GM18951 (cell line): Measurements from ENCODE around the gene TTC39C.

Source experiments
- POLR2A ChIP-seq: IDR thresholded peaks from 4 replicates; pipeline ENCODE4 v1.6.1; 2011; ENCODE audit warnings: mild to moderate bottlenecking; ENCODE audit not compliant: insufficient read length, insufficient read depth; ENCODE audit errors: extremely low read depth
- in situ Hi-C: fragments of 300-500 bp; cut with MboI; formaldehyde crosslinking; loops from one replicate; pipeline ENCODE4 v1.12.0; 2022; ENCODE audit warnings: low sequenced_read_pairs, mixed read lengths, inconsistent platforms; ENCODE audit not compliant: unreplicated experiment

The TTC39C gene

DNA sequence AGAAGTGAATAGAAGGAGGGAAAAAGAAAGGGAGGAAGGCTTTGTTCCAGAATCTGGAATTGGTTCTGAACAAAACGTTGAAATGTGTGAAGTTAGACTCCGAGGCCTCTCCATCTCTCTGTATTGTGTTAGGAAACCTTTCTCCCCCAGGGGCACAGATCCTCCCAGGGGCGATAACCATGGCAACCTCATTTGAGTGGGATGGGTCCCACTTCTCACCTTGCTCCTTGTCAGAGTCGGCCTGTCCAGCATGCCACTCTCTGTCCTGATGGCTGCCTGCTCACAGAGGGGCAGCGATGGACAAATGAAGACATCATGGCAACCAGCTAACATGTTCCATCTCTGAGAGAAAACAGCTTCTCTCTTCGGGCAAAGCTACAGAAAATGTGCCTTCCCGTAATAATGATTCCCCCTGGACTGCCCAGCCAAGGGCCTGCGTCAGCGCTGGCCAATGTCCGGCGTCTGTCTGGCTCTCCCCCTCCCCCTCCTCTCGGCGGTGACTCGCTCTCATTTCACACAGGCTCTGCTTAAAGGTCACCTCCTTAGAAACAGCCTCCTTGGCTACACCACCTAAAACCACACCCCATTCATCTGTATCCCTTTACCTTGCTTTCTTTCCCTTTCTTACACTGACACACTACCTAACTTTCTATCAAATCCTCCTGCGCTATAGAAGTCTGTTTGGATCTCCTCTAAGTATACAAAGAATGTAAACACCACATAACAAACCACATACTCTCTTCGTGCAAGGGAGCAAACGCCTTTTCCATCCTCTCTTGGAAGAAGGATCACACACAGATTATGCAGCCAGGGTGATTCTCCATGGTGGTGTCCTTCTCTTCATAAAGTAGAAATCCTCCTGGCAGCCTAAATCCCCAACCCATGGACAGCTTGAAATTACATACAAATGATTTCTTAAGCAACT, 32.1 kb upstream of the TTC39C start:
- TF ChIP-seq POLR2A, result no peak
- in situ Hi-C loops, result no loop called here

DNA sequence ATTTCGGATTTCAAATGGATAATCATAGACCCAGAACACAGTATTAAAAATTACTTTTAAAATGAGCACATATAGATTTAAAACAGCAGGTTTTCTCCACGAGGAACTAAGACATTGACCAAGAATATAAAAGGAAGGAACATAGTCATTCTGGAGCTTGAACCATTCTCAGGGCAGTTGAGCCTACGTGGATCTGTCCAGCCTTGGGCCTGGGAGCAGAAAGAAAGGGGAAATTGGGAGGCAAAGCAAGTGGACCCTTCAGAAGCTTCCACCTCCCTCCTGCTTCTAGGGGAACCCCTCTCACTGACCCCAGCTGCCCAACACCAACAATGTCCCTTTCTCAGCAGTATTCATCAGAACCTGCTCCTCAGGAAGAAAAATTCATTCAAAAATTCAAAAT, 31.4 kb upstream of the TTC39C start:
- no peak for TF ChIP-seq POLR2A
- in situ Hi-C loops, result no loop called here

DNA sequence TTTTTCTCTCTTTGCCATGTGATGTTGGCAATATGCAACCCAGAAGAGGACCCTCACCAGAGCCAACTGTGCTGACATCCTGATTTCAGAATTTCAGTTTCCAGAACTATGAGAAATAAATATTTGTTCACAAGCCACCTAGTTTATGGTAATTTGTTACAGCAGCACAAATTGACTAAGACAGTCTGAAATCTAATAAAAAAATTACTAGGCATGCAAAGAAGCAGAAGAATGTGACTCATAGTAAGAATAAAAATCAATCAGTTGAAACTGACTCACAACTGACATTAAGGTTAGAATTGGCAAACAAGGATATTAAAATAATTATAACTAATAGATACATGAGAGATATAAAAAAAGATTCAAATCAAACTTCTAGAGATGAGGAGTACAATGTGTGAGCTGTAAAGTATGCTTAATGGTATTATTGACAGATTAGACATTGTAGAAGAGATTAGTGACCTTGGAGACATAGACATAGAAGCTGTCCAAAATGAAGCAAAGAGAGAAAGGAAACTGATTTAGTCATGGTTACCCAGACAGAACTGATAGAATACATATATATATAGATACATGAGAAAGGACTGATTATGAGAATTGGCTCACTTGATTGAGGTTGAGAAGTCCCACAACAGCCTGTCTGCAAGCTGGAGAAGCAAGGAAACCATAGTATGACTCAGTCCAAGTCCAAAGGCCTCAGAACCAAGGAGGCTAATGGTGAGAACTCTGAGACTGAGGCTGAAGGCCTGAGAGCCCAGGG, 27.8 kb upstream of the TTC39C start:
- TF ChIP-seq POLR2A, result no peak
- in situ Hi-C loops, result no loop called here

DNA sequence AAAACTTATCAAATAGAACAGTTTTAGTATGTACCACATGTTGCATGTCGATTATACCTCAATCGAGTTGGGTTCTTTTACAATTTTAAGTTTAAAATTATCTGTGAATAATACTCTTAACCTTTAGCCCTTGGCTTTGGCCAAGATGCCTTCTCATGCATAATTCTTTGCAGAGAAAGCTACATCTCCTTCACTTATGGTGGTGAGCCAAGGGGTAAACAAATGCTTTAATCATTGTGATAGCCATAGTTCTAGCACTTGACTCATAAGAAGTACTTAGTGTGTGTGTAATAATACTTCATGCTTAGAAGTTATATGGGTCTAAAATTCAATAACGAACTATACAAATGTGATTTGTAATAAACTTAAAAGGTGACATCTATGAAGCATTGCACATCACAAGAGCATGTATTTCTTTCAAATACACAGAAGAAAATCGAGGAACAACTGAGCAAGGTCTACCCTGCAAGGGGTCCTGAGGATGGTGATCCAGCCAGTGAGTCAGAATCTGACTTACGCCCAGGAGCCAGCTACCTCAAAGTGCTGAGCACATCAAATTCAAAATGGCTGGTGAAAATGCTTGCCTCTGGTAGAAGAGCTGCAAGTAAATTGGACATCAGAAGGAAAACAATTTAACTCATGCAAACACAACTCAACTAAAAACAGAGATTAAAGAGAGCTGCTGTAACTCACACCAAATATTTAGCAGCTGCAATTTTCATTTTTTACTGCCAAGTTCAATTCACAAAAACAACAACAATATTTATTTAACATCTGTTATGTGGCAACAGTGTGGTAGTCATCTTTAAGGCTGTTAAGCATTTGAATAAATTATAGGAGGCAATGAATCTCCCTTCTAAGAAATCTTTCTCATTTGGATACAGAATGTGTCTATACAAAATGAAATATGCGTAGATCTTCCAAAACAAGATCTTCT, 23.8 kb upstream of the TTC39C start:
- in situ Hi-C loops, result no loop called here
- no peak for TF ChIP-seq POLR2A

DNA sequence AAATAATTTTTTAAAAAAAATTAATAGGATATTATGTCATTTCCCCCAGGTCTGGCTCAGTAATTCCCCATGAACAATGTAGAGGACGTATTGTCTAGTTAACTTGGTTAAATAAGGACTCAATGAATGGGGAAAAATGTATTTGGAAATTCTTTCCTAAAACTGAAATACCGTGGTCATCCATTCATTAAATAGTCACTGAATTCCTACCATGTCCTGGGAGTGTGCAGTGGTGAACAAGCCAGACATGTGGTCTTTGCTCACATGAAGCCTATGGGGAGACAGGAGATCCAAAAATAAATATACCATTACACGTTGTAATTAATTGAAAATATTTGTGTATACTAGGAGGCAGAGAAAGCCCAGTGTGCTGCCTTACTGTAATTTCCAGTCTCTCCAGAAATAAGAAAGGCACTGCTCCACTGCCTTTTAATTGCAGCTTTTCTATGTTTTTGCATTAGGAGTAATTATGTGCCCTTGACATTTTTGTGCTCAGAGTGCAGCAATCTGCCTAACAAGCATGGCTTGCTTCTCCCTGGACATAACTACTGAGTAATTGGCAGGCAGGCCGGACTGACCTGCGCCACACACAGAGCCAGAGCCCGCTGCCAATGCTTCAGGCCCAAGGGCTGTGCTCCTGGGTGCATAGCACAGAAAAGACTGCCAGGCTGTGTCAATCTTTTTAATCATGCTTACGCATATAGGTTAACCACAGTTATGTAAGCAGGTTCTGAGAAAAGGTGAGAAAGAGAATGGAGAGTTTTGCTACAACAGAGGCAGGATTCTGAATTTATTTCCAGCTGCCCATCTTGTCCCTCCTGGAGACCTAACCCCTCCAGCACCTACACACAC, 22.2 kb upstream of the TTC39C start:
- TF ChIP-seq POLR2A, result no peak
- in situ Hi-C loops, result no loop called here

DNA sequence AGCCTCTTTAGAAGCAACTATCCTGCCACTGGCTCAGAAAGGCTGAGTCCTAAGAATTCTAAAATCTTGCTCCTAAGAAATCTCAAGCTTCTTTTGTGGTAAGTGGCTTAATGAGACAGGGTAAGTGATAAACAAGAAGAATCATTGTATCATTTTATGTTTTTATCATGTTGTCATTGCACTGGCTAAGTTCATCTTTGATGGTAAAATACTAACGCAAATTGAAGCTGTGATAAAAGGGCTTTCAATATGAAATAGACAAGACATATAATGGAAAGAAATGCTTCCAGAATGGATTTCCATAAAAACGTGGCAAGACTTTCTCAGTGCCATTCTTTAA, 21.6 kb upstream of the TTC39C start:
- in situ Hi-C loops, result no loop called here
- no peak for TF ChIP-seq POLR2A

DNA sequence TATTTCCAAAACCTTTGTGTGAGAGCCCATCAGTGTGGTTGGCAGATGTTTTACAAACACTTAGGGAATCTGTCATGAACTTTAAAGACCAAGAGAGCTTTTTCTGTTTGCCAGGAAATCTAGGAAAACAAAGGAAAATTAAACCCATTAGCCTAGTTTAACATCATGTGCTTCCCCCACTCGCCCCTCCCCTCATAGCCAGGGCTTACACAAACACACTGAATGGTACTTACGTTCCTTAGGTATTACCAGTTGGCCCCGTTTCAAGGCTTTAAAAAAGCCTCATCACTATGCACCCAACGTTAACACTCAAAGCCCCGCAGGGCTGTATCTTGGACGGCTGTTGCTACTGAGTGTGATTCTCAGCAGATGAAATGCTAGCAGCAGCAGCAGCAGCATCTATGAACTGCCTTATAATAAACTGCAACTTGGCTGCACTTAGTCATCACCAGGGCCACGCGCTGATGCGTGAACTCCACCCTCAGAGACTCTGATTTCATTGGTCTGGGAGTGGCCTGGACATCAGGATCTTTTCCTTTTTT, 20.1 kb upstream of the TTC39C start:
- no peak for TF ChIP-seq POLR2A
- in situ Hi-C loops, result no loop called here

DNA sequence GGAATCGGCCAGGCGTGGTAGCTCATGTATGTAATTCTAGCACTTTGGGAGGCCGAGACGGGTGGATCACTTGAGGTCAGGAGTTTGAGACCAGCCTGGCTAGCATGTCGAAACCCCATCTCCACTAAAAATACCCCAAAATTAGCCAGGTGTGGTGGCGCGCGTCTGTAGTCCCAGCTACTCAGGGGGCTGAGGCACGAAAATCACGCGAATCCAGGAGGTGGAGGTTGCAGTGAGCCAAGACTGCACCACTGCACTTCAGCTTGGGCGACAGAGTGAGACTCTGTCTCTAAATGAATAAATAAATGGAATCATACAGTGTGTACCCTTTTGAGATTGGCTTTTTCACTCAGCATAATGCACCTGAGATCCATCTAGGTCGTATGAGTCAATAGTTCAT, 19.4 kb upstream of the TTC39C start:
- TF ChIP-seq POLR2A, result no peak
- in situ Hi-C loops, result no loop called here

DNA sequence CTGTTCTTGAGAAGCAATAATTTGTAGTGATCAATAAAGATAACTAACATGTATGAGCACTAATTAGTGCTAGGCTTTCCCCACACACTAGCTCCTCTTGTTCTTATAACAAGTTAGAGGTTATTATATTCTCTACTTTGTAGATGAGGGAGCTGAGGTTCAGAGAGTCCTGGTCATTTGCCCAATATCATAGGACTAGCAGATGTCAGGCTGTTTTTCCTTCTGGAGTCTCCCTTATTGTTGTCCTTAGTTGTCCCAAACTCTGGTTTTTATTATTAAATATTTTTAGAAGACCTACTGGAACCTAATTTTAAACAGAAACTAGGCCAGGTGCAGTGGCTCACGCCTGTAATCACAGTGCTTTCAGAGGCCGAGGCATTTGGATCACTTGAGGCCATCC, 16.5 kb upstream of the TTC39C start:
- TF ChIP-seq POLR2A, result no peak
- in situ Hi-C loops, result no loop called here

DNA sequence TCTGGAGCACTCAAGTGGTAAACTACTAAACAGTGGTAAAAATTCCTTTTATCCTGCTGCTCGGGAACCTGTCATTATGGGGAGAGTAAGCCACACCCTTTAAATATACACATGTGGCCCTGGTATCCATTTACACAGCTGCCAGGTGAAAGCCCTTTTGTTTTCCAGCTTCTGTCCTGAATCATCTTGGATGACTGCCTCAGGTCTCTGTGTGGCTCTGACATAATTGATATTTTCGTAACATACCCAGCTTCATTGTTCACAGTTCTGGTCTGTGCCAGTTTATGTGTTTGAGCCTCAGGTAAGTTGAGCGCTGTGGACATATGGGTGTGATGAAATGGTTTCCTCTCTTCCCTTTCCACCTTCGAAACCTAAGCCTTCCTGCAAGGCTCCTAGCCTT, 15.7 kb upstream of the TTC39C start:
- in situ Hi-C loops, result no loop called here
- no peak for TF ChIP-seq POLR2A

DNA sequence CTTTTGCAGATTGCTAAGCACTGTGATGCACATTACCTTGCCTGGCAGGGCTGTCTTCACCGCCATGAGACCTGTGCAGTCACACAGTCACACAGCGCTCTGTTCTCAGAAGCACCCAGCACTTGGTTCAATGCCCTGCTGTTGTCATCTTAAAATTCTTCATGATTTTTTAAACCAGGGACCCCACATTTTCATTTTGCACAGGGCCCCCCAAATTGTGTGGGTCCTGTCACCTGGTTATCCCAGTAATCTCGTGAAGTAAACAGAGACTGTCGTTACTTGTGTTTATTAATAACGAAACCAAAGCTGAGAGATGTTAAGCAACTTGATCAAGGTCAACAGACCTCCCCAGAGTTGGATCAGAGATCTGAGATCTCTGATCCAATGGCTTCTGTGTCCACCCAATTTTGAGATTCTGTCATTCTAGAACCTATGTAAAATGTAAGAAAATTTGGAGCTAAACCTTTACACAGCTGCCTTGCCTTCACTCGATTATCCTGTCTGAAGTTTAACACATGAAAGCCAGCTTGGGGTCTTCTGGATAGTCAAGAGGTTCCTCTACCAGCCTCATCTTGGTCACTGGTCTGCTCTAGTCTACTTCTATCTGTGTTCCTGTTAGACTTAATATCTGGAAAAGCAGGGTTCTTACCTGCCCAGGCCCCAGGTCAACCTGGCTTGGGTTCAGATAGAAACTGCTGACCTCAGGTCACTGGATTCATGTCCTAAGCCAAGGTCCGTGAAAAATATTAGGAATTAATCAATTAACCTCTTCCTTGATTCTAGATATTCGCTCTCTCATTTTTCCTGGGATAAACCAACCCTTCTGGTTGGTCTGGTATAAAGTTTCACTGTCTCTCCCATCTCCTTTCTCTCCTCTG, 13.7 kb upstream of the TTC39C start:
- no peak for TF ChIP-seq POLR2A
- in situ Hi-C loops, result no loop called here
